Mucosa of descending colon (tissue), 3 donors: ENCODE results near the gene DSN1. TPM values are rescaled to one million over a fixed set of nuclear protein-coding genes. Genes with fewer than 3 reads are reported as not detected.

ENCODE experiments used
- ATAC-seq: fragments of 200-7000 bp; cut with Tn5 transposase; one replicate; pipeline ENCODE4 v1.9.1; 2020; ENCODE audit warnings: mild to moderate bottlenecking, moderate library complexity
- DNase-seq, 3 donors: peaks; one replicate each; pipeline ENCODE4 v3.0.0-alpha.2; 2020
- H3K36me3 ChIP-seq: fragments of 200-600 bp; one replicate; pipeline ENCODE4 v1.8.0; 2021; ENCODE audit warnings: low read depth, mild to moderate bottlenecking
- H3K4me1 ChIP-seq: fragments of 200-600 bp; one replicate; pipeline ENCODE4 v1.8.0; 2021; ENCODE audit warnings: low read depth, mild to moderate bottlenecking
- H3K4me3 ChIP-seq: fragments of 200-600 bp; one replicate; pipeline ENCODE4 v1.8.0; 2021; ENCODE audit warnings: mild to moderate bottlenecking
- H3K9me3 ChIP-seq: fragments of 200-600 bp; one replicate; pipeline ENCODE4 v1.8.0; 2021; ENCODE audit warnings: mild to moderate bottlenecking
- intact Hi-C, 2 donors: fragments of 100-400 bp; cut with DNase I in 1 of 2; cut with micrococcal nuclease in 1 of 2; formaldehyde crosslinking; loops; one replicate each; pipeline versions ENCODE4 v1.11.0 to v1.11.1; 2022; cut with DNase I, micrococcal nuclease
- total RNA-seq, 3 donors: library from RNA; stranded (reverse); fragmentation: NEBNext Ultra II Directional in 2 of 3; extraction: Animal tissue kit (Norgen Biotek cat#: 25700) in 2 of 3; gene quantifications; one replicate each; pipeline versions ENCODE4 v1.2.1 to v1.2.4, GENCODE V29; 2021 to 2023
- TF ChIP-seq, protein P1 (sequence below): fragments of 200-600 bp; IDR thresholded peaks from one replicate; pipeline ENCODE4 v1.8.0; 2022; ENCODE audit warnings: antibody characterized with exemption, mild to moderate bottlenecking
- donor health status: DM: no; HTN: no; CAD: no; lungs with moderate emphysema.
- donor health status: DM: no; HTN: no; CAD: no.
- donor health status: DM: no; HTN: yes; CAD: no.

DSN1 gene
- total RNA-seq, 3 donors from 2014 or later: 7.8 to 11.3 (median 7.9) TPM

DNA sequence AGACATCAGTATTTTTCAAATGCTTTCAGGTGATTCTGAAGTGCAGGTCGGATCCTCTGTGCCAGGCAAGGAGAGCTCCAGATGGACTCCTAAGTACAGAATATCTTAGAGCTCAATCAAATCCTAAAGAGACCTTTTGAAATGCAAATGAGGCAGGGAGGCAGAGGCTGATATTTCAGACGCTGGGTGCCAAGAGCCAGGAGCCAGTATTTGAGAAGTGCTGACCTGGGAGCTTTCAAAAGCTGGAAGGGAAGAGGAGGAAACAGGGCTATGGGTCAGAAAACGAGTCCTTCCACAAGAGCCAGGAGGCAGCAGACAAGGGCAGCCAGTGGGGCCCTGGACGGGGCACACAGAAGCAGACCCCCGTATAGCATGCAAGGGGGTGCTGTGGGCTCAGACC lies 46.1 kb upstream of the DSN1 start:
- intact Hi-C loops: no loop called here
- Histone ChIP-seq H3K4me1 (no peaks in the 10 kb centered on the region), H3K36me3 (no peaks in the 10 kb centered on the region), H3K4me3 (no peak overlapping the region), H3K9me3 (no peaks in the 10 kb centered on the region)
- ATAC-seq (no peak), DNase-seq (no peak)
- TF ChIP-seq, protein P1, sequence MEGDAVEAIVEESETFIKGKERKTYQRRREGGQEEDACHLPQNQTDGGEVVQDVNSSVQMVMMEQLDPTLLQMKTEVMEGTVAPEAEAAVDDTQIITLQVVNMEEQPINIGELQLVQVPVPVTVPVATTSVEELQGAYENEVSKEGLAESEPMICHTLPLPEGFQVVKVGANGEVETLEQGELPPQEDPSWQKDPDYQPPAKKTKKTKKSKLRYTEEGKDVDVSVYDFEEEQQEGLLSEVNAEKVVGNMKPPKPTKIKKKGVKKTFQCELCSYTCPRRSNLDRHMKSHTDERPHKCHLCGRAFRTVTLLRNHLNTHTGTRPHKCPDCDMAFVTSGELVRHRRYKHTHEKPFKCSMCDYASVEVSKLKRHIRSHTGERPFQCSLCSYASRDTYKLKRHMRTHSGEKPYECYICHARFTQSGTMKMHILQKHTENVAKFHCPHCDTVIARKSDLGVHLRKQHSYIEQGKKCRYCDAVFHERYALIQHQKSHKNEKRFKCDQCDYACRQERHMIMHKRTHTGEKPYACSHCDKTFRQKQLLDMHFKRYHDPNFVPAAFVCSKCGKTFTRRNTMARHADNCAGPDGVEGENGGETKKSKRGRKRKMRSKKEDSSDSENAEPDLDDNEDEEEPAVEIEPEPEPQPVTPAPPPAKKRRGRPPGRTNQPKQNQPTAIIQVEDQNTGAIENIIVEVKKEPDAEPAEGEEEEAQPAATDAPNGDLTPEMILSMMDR: no peak

DNA sequence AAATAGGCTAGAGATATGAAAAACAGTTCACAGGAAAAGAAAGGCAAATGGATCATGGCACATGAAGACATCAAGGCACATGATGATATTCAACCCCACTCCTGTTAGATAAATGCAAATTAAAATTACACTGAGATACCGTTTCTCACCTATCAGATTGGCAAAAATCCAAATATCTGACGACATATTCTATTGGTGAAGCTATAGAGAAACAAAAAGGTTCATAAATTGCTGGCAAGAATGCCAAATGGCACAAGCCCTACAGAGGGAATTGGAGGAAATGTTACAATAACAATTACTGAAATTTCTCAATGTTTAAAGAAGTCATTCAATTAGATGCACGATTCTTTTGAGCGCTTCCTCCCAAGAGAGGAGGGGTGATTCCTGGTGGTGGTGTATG lies 45.3 kb upstream of the DSN1 start:
- no peak overlapping the region for H3K4me3 ChIP-seq
- no peaks in the 10 kb centered on the region for H3K36me3 ChIP-seq
- no peaks in the 10 kb centered on the region for H3K9me3 ChIP-seq
- intact Hi-C loops: no loop called here
- DNase-seq: no peak
- TF ChIP-seq, protein P1: no peak
- H3K4me1 ChIP-seq: no peaks in the 10 kb centered on the region
- no peak for ATAC-seq

DNA sequence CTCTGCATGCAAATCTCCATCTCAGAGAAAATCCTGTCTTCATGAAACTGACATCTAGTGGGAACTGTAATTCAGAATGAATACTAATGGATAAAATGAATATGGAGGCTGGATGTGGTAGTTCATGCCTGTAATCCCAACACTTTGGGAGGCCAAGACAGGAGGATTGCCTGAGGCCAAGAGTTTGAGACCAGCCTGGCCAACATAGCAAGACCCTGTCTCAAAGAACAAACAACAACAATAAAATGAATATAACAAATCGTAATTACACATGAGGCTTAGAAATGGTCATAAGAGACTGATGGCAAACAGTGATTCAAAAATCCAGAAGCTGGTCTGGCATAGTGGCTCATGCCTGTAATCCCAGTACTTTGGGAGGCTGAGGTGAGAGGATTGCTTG lies 44.6 kb upstream of the DSN1 start:
- ATAC-seq: no peak
- no peak overlapping the region for H3K4me3 ChIP-seq
- intact Hi-C loops: no loop called here
- no peaks in the 10 kb centered on the region for H3K9me3 ChIP-seq
- no peaks in the 10 kb centered on the region for H3K36me3 ChIP-seq
- TF ChIP-seq, protein P1: no peak
- DNase-seq: no peak
- H3K4me1 ChIP-seq: peaks cover 5% of the 10 kb centered on the region

DNA sequence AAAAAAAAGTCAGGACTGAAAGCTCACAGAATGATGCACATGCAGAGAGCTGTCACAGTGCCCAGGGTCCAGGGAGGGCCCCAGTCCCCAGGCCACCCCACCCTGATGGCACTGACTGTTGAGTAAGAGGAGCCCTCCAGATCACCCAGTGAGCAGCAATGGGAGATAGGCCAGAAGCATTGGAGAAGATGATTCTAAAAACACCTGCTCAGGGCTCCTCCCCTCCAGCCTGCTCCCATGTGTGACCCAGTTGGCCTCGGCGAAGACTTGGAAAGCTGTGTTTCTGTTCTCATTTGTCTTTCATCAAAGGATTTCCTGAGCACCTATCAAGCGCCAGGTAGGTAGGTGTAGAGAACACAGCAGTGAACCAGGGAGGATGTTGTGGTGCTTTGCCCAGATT lies 43.9 kb upstream of the DSN1 start:
- H3K4me3 ChIP-seq: no peak overlapping the region
- no peaks in the 10 kb centered on the region for H3K36me3 ChIP-seq
- TF ChIP-seq, protein P1: no peak
- no peak for ATAC-seq
- intact Hi-C loops: no loop called here
- H3K4me1 ChIP-seq: peaks cover 5% of the 10 kb centered on the region
- no peaks in the 10 kb centered on the region for H3K9me3 ChIP-seq
- no peak for DNase-seq

DNA sequence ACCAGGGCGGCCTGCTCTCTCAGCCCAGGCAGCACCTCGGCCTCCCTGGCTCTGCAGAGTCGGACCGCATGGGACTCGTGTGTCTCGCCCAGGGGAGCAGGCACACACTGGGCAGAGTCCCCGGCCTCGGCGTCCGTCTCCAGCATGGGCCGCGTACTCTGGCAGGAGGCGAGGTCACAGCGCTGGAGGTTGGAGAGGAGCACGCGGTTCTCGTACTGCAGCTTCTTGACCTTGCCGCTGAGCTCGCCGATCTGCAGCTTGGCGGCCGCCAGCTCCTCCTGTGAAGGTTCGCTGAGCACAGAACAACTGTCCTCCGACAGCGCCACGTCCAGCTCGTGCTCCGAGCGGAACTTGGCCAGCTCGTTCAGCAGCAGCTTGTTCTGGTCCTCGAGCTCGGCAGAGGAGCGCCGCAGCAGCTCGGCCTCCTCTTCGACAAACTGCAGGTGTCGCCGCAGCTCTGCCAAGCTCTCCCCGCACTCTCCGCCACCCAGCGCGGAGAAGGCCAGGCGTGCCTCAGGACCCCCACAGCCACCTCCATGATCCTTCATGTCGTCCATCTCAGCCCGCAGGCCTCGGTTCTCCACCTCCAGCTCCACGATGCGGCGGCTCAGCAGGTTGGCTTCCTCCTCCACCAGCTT lies 42.0 kb upstream of the DSN1 start:
- H3K9me3 ChIP-seq: no peaks in the 10 kb centered on the region
- no peak overlapping the region for H3K4me3 ChIP-seq
- TF ChIP-seq, protein P1: no peak
- intact Hi-C loops: no loop called here
- no peaks in the 10 kb centered on the region for H3K36me3 ChIP-seq
- H3K4me1 ChIP-seq: peaks cover 8% of the 10 kb centered on the region
- ATAC-seq (no peak), DNase-seq (no peak)
